Panc1 (cell line): ENCODE measurements around the gene LONP2. TPM values are rescaled to one million over a fixed set of nuclear protein-coding genes. Genes with fewer than 3 reads are reported as not detected.

Source experiments
- ATAC-seq: fragments of 200-7000 bp; cut with Tn5 transposase; 2 replicates; pipeline ENCODE4 v1.9.1; 2020; ENCODE audit warnings: mild to moderate bottlenecking, moderate library complexity
- BruUV-seq: library from RNA; stranded (reverse); fragments of 400-500 nt; replicated peaks from 2 replicates; lab custom pipeline; 2021; lab: Mats Ljungman, UMichigan
- CTCF ChIA-PET: fragments of 300-600 bp; sonication (Branson Sonifier 250); formaldehyde crosslinking; loops from one replicate; lab custom pipeline; 2022; ENCODE audit warnings: antibody characterized with exemption; lab: Charles Lee
- POLR2A ChIA-PET: fragments of 300-600 bp; sonication (Branson Sonifier 250); formaldehyde crosslinking; loops from one replicate; lab custom pipeline; 2022; ENCODE audit warnings: antibody characterized with exemption; lab: Charles Lee
- DNase-seq: peaks from one replicate; pipeline ENCODE4 v3.0.0-alpha.2; 2010; ENCODE audit warnings: low read depth, low spot score
- H3K27ac ChIP-seq: 2 replicates; pipeline ENCODE4 v1.5.1; 2011; ENCODE audit warnings: mild to moderate bottlenecking, low read length, inconsistent platforms
- H3K27me3 ChIP-seq: fragments of 200-500 bp; sonication (Bioruptor generic); 2 replicates; pipeline ENCODE4 v1.6.0; 2014; ENCODE audit warnings: low read length, inconsistent platforms; ENCODE audit not compliant: control insufficient read depth, insufficient read depth
- H3K36me3 ChIP-seq: fragments of 200-500 bp; sonication (Bioruptor generic); 2 replicates; pipeline ENCODE4 v1.5.1; 2014; ENCODE audit warnings: inconsistent platforms, mild to moderate bottlenecking, low read length, moderate library complexity; ENCODE audit not compliant: control insufficient read depth, insufficient read depth
- H3K4me1 ChIP-seq: 2 replicates; pipeline ENCODE4 v1.5.1; 2011; ENCODE audit warnings: inconsistent platforms, mild to moderate bottlenecking, low read length, moderate library complexity; ENCODE audit not compliant: control insufficient read depth, insufficient read depth
- H3K4me3 ChIP-seq, 2 experiments: 2 replicates each; pipeline ENCODE4 v1.5.1; 2011 to 2012; ENCODE audit warnings: low read depth in 2 of 2, low read length in 2 of 2, mild to moderate bottlenecking in 2 of 2, inconsistent platforms in 1 of 2, moderate library complexity in 1 of 2
- H3K9me3 ChIP-seq: fragments of 200-500 bp; sonication (Bioruptor generic); 2 replicates; pipeline ENCODE4 v1.5.1; 2014; ENCODE audit warnings: low read depth, mild to moderate bottlenecking, inconsistent platforms, low read length, moderate library complexity; ENCODE audit not compliant: control insufficient read depth, insufficient read depth
- POLR2AphosphoS5 ChIP-seq: IDR thresholded peaks from 2 replicates; pipeline ENCODE4 v1.6.1; 2012; ENCODE audit warnings: mild to moderate bottlenecking, low read depth, low read length, moderate library complexity
- SIN3A ChIP-seq: IDR thresholded peaks from 2 replicates; pipeline ENCODE4 v1.6.1; 2012; ENCODE audit warnings: low read depth, mild to moderate bottlenecking, low read length, moderate library complexity, borderline replicate concordance; ENCODE audit not compliant: insufficient read depth
- TCF7L2 ChIP-seq: IDR thresholded peaks from 2 replicates; pipeline ENCODE4 v1.6.1; 2011; ENCODE audit warnings: mild to moderate bottlenecking, low read depth, low read length, inconsistent platforms
- in situ Hi-C: cut with HindIII; loops from 2 replicates; pipeline ENCODE4 v1.10.0; 2016; ENCODE audit warnings: low sequenced_read_pairs, low pct_unique_long_range_greater_than_20kb
- intact Hi-C: fragments of 100-400 bp; cut with micrococcal nuclease; formaldehyde crosslinking; loops from one replicate; pipeline ENCODE4 v1.10.0; 2022; ENCODE audit not compliant: unreplicated experiment
- total RNA-seq: library from RNA; stranded (reverse); gene quantifications from one replicate; pipeline ENCODE4 v1.2.1, GENCODE V29; 2021; ENCODE audit not compliant: unreplicated experiment
- TF ChIP-seq, protein P1 (sequence below), 2 experiments: IDR thresholded peaks; 2 replicates each; pipeline ENCODE4 v1.6.1; 2011 to 2012; ENCODE audit warnings: low read depth in 2 of 2, control low read depth in 1 of 2, low read length in 1 of 2, mild to moderate bottlenecking in 1 of 2, moderate library complexity in 1 of 2; ENCODE audit not compliant: insufficient read depth in 1 of 2
- TF ChIP-seq, protein P2 (sequence below): fragments of 450-650 bp; IDR thresholded peaks from 2 replicates; pipeline ENCODE4 v1.5.1; 2017; ENCODE audit warnings: mild to moderate bottlenecking

Gene LONP2
- total RNA-seq, 1 experiment from 2014 or later: 22.9 TPM

DNA sequence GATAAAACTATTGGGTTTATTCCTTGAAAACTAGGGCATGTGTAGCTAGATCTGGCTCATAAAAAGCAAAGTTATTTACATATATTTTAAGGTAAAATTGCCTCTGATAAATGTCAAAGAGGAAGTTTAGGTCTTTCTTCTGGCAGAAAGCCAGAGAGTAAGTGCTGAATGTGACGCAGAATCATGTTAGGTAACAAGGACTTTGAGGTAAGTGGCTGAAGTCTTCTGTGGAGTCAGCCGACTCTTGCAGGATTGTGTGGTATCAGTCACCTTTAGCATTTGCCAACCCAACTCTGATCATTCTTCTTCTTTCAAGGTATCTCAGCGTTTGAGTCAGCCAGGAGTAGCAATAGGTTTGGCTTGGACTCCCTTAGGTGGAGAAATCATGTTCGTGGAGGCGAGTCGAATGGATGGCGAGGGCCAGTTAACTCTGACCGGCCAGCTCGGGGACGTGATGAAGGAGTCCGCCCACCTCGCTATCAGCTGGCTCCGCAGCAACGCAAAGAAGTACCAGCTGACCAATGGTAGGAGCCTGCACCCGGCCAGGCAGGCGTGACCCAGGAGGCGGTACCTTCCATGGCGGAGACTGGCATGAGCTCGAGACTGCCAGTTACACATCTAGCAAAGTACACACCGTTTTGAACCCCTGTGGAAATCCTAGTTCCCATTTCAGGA lies 103.2 kb downstream of the LONP2 start:
- Histone ChIP-seq H3K36me3 (0 out of 2 replicates have a peak, but pooled peaks cover 3% of the 10 kb centered on the region), H3K27me3 (no peaks in the 10 kb centered on the region), H3K9me3 (no peaks in the 10 kb centered on the region), H3K4me3 (no peak overlapping the region), H3K4me1 (no peaks in the 10 kb centered on the region), H3K27ac (no peak overlapping the region)
- in situ Hi-C loops: no loop called here
- DNase-seq (no peak), ATAC-seq (no peak)
- BruUV-seq: no TSS peak
- TF ChIP-seq POLR2AphosphoS5: no peak
- TF ChIP-seq TCF7L2: no peak
- TF ChIP-seq, protein P1, sequence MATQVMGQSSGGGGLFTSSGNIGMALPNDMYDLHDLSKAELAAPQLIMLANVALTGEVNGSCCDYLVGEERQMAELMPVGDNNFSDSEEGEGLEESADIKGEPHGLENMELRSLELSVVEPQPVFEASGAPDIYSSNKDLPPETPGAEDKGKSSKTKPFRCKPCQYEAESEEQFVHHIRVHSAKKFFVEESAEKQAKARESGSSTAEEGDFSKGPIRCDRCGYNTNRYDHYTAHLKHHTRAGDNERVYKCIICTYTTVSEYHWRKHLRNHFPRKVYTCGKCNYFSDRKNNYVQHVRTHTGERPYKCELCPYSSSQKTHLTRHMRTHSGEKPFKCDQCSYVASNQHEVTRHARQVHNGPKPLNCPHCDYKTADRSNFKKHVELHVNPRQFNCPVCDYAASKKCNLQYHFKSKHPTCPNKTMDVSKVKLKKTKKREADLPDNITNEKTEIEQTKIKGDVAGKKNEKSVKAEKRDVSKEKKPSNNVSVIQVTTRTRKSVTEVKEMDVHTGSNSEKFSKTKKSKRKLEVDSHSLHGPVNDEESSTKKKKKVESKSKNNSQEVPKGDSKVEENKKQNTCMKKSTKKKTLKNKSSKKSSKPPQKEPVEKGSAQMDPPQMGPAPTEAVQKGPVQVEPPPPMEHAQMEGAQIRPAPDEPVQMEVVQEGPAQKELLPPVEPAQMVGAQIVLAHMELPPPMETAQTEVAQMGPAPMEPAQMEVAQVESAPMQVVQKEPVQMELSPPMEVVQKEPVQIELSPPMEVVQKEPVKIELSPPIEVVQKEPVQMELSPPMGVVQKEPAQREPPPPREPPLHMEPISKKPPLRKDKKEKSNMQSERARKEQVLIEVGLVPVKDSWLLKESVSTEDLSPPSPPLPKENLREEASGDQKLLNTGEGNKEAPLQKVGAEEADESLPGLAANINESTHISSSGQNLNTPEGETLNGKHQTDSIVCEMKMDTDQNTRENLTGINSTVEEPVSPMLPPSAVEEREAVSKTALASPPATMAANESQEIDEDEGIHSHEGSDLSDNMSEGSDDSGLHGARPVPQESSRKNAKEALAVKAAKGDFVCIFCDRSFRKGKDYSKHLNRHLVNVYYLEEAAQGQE (IDR thresholded peaks at IDR 0.05; ENCODE audit: insufficient read depth in 1 of 2, low read depth in 2 of 2, low read length in 1 of 2): no peak
- TF ChIP-seq, protein P2, sequence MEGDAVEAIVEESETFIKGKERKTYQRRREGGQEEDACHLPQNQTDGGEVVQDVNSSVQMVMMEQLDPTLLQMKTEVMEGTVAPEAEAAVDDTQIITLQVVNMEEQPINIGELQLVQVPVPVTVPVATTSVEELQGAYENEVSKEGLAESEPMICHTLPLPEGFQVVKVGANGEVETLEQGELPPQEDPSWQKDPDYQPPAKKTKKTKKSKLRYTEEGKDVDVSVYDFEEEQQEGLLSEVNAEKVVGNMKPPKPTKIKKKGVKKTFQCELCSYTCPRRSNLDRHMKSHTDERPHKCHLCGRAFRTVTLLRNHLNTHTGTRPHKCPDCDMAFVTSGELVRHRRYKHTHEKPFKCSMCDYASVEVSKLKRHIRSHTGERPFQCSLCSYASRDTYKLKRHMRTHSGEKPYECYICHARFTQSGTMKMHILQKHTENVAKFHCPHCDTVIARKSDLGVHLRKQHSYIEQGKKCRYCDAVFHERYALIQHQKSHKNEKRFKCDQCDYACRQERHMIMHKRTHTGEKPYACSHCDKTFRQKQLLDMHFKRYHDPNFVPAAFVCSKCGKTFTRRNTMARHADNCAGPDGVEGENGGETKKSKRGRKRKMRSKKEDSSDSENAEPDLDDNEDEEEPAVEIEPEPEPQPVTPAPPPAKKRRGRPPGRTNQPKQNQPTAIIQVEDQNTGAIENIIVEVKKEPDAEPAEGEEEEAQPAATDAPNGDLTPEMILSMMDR: no peak
- no peak for TF ChIP-seq SIN3A
- ChIA-PET CTCF (no interaction called here), POLR2A (no interaction called here)
- intact Hi-C loops: no loop called here

DNA sequence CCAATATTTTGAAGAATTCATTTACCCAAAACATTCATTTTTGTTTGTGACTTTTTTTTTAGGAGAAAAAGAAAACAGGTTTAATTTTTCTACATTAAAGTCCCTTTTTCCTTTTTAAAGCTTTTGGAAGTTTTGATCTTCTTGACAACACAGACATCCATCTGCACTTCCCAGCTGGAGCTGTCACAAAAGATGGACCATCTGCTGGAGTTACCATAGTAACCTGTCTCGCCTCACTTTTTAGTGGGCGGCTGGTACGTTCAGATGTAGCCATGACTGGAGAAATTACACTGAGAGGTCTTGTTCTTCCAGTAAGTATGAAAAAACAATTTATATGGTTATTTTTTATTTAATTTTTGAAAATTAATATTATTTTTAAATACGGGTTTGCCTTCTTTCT lies 103.9 kb downstream of the LONP2 start:
- Histone ChIP-seq H3K36me3 (0 out of 2 replicates have a peak, but pooled peaks cover 3% of the 10 kb centered on the region), H3K4me3 (no peak overlapping the region), H3K27ac (no peak overlapping the region), H3K4me1 (no peaks in the 10 kb centered on the region), H3K27me3 (no peaks in the 10 kb centered on the region), H3K9me3 (no peaks in the 10 kb centered on the region)
- ChIA-PET CTCF (no interaction called here), POLR2A (interaction anchor here (0.6 kb wide), 1 partner anchor 61 kb away, joined by 4 read pairs; no protein-coding TSS in a partner anchor)
- TF ChIP-seq, protein P2: no peak
- TF ChIP-seq, protein P1 (IDR thresholded peaks at IDR 0.05; ENCODE audit: insufficient read depth in 1 of 2, low read depth in 2 of 2, low read length in 1 of 2): no peak
- TF ChIP-seq TCF7L2 (no peak), SIN3A (no peak), POLR2AphosphoS5 (no peak)
- DNase-seq: no peak
- ATAC-seq: no peak
- no TSS peak for BruUV-seq
- in situ Hi-C loops (no loop called here), intact Hi-C loops (no loop called here)
